Measurements from ENCODE around the gene SNX21.

GRCh38 chr20:45892049-45892825 is 58.6 kb downstream of the SNX21 start:
- TF ChIP-seq, protein P1, sequence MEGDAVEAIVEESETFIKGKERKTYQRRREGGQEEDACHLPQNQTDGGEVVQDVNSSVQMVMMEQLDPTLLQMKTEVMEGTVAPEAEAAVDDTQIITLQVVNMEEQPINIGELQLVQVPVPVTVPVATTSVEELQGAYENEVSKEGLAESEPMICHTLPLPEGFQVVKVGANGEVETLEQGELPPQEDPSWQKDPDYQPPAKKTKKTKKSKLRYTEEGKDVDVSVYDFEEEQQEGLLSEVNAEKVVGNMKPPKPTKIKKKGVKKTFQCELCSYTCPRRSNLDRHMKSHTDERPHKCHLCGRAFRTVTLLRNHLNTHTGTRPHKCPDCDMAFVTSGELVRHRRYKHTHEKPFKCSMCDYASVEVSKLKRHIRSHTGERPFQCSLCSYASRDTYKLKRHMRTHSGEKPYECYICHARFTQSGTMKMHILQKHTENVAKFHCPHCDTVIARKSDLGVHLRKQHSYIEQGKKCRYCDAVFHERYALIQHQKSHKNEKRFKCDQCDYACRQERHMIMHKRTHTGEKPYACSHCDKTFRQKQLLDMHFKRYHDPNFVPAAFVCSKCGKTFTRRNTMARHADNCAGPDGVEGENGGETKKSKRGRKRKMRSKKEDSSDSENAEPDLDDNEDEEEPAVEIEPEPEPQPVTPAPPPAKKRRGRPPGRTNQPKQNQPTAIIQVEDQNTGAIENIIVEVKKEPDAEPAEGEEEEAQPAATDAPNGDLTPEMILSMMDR (IDR thresholded peaks at IDR 0.05; ENCODE audit: insufficient read depth, low read length): no peak
- TF ChIP-seq POLR2AphosphoS5 (IDR thresholded peaks at IDR 0.05; ENCODE audit: low read depth): no peak

All from HL-60 (cell line).